HFF-Myc (cell line): ENCODE results near the gene TPTE2.
"Not testable (repeated sequence)": the region's sequence is repeated elsewhere in the genome, so short reads cannot be mapped to it uniquely, and the experiment has no call there.

Source experiments
- DNase-seq: peaks from one replicate; pipeline ENCODE4 v3.0.0-alpha.2; 2011; ENCODE audit warnings: low read depth; ENCODE audit errors: extremely low read depth
- H3K4me3 ChIP-seq: replicated peaks from 2 replicates; pipeline ENCODE4 v1.5.1; 2011; ENCODE audit warnings: low read depth, mild to moderate bottlenecking, control low read depth, low read length
- TF ChIP-seq, protein P1 (sequence below): IDR thresholded peaks from 2 replicates; pipeline ENCODE4 v1.5.1; 2012; ENCODE audit warnings: mild to moderate bottlenecking, low read depth, low read length, control low read depth; ENCODE audit errors: missing control alignments

The TPTE2 gene

GRCh38 chr13:19412494-19412893, 148.8 kb downstream of the TPTE2 start:
- not testable (repeated sequence) for H3K4me3 ChIP-seq, DNase-seq

GRCh38 chr13:19382746-19383511, 178.4 kb downstream of the TPTE2 start:
- DNase-seq, H3K4me3 ChIP-seq: not testable (repeated sequence)

DNA sequence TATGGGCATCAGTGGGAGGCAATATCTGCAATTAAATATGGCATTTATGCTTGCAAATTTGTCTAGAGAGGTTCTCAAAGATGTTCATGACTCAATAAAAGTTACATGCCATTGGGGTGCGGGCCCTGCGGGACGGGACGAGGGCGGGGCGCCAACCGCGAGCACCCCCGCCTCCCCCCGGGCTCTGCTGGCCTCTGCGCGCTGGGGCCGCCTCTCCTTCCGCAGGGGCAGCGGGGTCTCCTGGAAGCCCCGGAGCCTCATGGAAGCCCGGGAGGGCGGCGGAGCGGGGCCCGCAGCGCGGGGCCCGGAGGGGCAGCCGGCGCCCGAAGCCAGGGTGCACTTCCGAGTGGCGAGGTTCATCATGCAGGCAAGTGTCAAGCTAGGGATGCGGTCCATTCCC, 179.2 kb downstream of the TPTE2 start:
- DNase-seq: no peak
- TF ChIP-seq, protein P1, sequence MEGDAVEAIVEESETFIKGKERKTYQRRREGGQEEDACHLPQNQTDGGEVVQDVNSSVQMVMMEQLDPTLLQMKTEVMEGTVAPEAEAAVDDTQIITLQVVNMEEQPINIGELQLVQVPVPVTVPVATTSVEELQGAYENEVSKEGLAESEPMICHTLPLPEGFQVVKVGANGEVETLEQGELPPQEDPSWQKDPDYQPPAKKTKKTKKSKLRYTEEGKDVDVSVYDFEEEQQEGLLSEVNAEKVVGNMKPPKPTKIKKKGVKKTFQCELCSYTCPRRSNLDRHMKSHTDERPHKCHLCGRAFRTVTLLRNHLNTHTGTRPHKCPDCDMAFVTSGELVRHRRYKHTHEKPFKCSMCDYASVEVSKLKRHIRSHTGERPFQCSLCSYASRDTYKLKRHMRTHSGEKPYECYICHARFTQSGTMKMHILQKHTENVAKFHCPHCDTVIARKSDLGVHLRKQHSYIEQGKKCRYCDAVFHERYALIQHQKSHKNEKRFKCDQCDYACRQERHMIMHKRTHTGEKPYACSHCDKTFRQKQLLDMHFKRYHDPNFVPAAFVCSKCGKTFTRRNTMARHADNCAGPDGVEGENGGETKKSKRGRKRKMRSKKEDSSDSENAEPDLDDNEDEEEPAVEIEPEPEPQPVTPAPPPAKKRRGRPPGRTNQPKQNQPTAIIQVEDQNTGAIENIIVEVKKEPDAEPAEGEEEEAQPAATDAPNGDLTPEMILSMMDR: no peak
- H3K4me3 ChIP-seq: no peak overlapping the region
